HEK293T (cell line): ENCODE data around the gene RASA2.

Source experiments
- CTCF ChIA-PET: fragments of 350-600 bp; formaldehyde crosslinking; extraction: SDS; loops from one replicate; lab custom pipeline; 2021; ENCODE audit warnings: antibody characterized with exemption, inconsistent platforms; lab: Yijun Ruan, JAX
- POLR2A ChIA-PET: fragments of 350-600 bp; formaldehyde crosslinking; extraction: SDS; loops from one replicate; lab custom pipeline; 2020; ENCODE audit warnings: antibody characterized with exemption, inconsistent platforms; lab: Yijun Ruan, JAX
- DNase-seq: peaks from one replicate; pipeline ENCODE4 v3.0.0; 2012; ENCODE audit warnings: mixed read lengths; ENCODE audit errors: extremely low spot score
- ARNT ChIP-seq: fragments of 450-650 bp; IDR thresholded peaks from 2 replicates; pipeline ENCODE4 v1.6.1; 2017; ENCODE audit warnings: mild to moderate bottlenecking
- BHLHE40 ChIP-seq: fragments of 450-650 bp; IDR thresholded peaks from 2 replicates; pipeline ENCODE4 v1.6.1; 2016; ENCODE audit warnings: mild to moderate bottlenecking, moderate library complexity, borderline replicate concordance
- CTBP1 ChIP-seq: fragments of 450-650 bp; IDR thresholded peaks from 2 replicates; pipeline ENCODE4 v1.6.1; 2016; ENCODE audit warnings: borderline replicate concordance
- ELF4 ChIP-seq: fragments of 450-650 bp; IDR thresholded peaks from 2 replicates; pipeline ENCODE4 v1.6.1; 2017; ENCODE audit warnings: antibody characterized with exemption
- FOXA1 ChIP-seq: fragments of 450-650 bp; IDR thresholded peaks from 2 replicates; pipeline ENCODE4 v1.6.1; 2016; ENCODE audit warnings: mild to moderate bottlenecking
- FOXK2 ChIP-seq: fragments of 450-650 bp; IDR thresholded peaks from 2 replicates; pipeline ENCODE4 v1.6.1; 2016; ENCODE audit warnings: mild to moderate bottlenecking
- FOXM1 ChIP-seq: fragments of 450-650 bp; IDR thresholded peaks from 2 replicates; pipeline ENCODE4 v1.6.1; 2017; ENCODE audit warnings: mild to moderate bottlenecking, borderline replicate concordance
- HDGF ChIP-seq: fragments of 450-650 bp; IDR thresholded peaks from 2 replicates; pipeline ENCODE4 v1.6.1; 2017; ENCODE audit warnings: antibody characterized with exemption, borderline replicate concordance
- L3MBTL2 ChIP-seq: fragments of 450-650 bp; conservative IDR thresholded peaks from 2 replicates; pipeline ENCODE4 v1.6.1; 2016; ENCODE audit warnings: mild to moderate bottlenecking
- LEF1 ChIP-seq: fragments of 450-650 bp; IDR thresholded peaks from 2 replicates; pipeline ENCODE4 v1.6.1; 2017; ENCODE audit warnings: mild to moderate bottlenecking, borderline replicate concordance
- NFRKB ChIP-seq: fragments of 450-650 bp; IDR thresholded peaks from 2 replicates; pipeline ENCODE4 v1.6.1; 2016; ENCODE audit warnings: mild to moderate bottlenecking, moderate library complexity
- SP1 ChIP-seq: fragments of 450-650 bp; IDR thresholded peaks from 2 replicates; pipeline ENCODE4 v1.6.1; 2017
- SUZ12 ChIP-seq: fragments of 450-650 bp; IDR thresholded peaks from 2 replicates; pipeline ENCODE4 v1.6.1; 2016; ENCODE audit warnings: mild to moderate bottlenecking
- TARDBP ChIP-seq: fragments of 450-650 bp; IDR thresholded peaks from 2 replicates; pipeline ENCODE4 v1.6.1; 2016
- ZNF384 ChIP-seq: fragments of 450-650 bp; IDR thresholded peaks from 2 replicates; pipeline ENCODE4 v1.6.1; 2016
- TF ChIP-seq, protein P1 (sequence below): fragments of 450-650 bp; IDR thresholded peaks from 2 replicates; pipeline ENCODE4 v1.6.1; 2016

Gene RASA2

DNA sequence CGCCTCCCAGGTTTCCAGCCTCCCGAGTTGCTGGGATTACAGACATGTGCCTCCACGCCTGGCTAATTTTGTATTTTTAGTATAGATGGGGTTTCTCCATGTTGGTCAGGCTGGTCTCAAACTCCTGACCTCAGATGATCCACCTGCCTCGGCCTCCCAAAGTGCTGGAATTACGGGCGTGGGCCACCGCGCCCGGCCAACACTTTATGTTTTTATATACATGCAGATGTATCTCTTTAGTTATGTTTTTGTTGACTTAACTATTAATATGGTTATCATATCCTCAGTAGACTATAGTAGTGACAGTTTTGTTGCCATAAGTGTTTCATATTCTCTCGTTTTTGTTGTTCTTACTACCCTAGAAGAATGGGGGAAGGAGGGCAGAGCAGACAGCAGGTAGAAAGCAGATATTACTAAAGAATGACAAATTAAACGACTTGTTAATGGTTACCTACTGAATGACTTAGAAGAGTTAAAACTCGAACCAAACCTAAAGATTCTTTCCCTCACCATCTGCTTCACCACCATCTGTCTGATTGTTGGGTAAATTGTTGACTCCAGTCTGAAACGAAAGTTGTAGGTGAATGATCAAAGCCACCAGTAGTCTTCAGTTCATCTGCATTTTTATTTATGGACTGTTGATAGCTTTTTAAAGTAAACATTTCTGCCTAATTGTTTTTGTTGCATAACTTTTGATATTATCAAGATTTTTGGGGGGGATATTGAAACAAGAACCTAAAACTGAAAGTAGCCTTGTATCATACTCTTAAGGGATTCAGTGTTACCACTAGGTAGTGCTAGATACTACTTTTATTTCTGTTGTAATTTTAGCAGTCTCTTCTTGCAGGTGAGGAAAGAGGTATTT lies 89.3 kb downstream of the RASA2 start:
- CTCF ChIA-PET = no interaction called here
- no peak for TF ChIP-seq FOXM1
- TF ChIP-seq LEF1 = no peak
- no peak for TF ChIP-seq ELF4
- TF ChIP-seq ZNF384 = no peak
- TF ChIP-seq HDGF = no peak
- TF ChIP-seq TARDBP = no peak
- TF ChIP-seq ARNT = no peak
- TF ChIP-seq NFRKB = no peak
- no peak for TF ChIP-seq L3MBTL2
- TF ChIP-seq SUZ12 = no peak
- POLR2A ChIA-PET = no interaction called here
- DNase-seq = no peak

DNA sequence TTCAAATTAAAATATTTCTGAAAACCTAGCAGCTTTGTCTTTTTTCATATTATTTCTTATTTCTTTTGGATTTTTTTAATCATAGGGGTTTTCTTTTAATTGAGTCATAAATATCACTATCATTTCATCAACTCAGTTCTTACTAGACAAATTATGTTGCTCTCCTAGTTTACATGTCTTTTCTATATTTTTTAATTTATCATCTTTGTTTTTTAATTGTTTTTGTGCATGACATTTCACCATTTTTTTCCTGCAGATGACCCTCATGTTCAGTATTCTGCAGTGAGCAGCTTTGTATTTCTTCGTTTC lies 89.9 kb downstream of the RASA2 start:
- DNase-seq = no peak
- no peak for TF ChIP-seq BHLHE40
- CTCF ChIA-PET = no interaction called here
- POLR2A ChIA-PET = no interaction called here

DNA sequence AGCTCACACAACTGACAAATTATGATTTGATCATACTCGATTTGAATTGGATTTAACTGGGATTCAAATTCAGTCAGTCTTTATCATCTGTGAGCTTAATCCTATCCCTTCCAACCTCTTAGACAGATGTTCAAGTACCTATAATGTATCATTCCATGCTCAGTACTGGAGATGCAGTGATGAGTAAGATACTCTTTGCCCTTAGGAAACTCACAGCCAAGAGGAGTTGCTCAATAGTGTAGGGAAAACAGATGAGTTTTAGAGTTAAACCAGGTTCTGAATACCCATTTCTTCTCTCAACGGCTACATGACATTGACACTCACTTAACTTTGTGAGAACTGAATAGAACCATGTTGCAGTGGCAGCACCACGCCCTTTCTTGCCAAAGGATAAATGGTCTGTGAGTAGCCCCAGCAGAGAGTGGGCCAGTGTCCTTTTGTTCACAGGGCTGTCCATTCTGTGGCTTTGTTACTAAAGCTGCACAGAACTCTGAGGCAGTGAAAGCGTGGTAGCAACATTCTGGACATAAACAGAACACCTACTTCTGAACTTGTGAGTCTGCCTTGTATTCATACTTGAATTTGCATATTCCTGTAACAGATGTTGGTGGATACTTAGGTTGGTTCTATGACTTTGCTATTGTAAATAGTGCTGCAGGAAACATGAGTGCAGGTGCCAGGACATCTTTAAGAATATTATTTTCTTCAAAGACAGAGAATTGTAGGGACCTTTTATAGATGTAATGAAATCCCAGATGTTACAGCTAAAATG lies 91.6 kb downstream of the RASA2 start:
- POLR2A ChIA-PET = no interaction called here
- CTCF ChIA-PET = no interaction called here
- TF ChIP-seq ARNT (no peak), LEF1 (no peak), SUZ12 (no peak), FOXK2 (no peak), FOXA1 (no peak), SP1 (no peak), FOXM1 (no peak), CTBP1 (no peak)
- no peak for DNase-seq

DNA sequence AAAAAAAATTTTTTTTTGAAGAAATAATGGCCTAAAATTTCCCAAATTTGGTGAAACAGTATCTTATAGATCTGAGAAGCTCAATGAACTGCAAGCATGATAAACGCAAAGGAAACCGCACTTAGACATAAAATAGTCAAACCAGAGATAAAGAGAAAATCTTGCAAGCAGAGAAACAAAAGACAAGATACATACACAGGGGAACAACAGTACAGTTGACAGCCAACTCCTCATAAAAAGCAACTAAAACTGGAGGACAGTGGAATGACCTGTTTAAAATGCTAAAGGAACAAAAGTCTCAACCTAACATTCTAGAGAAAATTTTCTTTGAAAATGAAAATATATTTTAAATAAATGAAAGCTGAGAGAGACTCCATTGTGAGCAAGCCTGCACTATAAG lies 107.5 kb downstream of the RASA2 start:
- ChIA-PET CTCF (no interaction called here), POLR2A (no interaction called here)
- DNase-seq = no peak
- TF ChIP-seq ELF4 (no peak), FOXA1 (no peak), FOXK2 (no peak), TARDBP (no peak), HDGF (no peak), ZNF384 (no peak), L3MBTL2 (no peak), FOXM1 (no peak), LEF1 (no peak), ARNT (no peak)
- TF ChIP-seq, protein P1, sequence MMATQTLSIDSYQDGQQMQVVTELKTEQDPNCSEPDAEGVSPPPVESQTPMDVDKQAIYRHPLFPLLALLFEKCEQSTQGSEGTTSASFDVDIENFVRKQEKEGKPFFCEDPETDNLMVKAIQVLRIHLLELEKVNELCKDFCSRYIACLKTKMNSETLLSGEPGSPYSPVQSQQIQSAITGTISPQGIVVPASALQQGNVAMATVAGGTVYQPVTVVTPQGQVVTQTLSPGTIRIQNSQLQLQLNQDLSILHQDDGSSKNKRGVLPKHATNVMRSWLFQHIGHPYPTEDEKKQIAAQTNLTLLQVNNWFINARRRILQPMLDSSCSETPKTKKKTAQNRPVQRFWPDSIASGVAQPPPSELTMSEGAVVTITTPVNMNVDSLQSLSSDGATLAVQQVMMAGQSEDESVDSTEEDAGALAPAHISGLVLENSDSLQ = no peak

DNA sequence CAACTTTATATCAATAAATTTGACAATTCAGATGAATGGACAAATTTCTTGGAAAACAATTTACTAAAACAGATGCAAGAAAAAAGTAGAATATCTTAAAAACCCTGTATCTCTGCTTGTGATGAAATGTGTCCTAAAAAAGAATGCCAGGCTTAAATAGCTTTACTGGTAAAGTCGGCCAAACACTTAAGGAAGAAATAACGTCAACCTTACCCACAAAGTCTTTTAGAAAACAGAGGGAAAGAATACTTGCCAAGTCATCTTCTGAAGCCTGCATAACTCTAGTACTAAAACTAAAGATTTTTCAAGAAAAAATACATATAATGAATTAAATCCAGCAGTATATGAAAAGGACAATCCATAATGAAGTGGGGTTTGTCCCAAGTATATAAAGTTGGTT lies 111.1 kb downstream of the RASA2 start:
- TF ChIP-seq SP1 (no peak), CTBP1 (no peak), SUZ12 (no peak), FOXA1 (no peak), TARDBP (no peak), FOXK2 (no peak), BHLHE40 (no peak)
- TF ChIP-seq, protein P1 = no peak
- ChIA-PET CTCF (no interaction called here), POLR2A (no interaction called here)
- no peak for DNase-seq

DNA sequence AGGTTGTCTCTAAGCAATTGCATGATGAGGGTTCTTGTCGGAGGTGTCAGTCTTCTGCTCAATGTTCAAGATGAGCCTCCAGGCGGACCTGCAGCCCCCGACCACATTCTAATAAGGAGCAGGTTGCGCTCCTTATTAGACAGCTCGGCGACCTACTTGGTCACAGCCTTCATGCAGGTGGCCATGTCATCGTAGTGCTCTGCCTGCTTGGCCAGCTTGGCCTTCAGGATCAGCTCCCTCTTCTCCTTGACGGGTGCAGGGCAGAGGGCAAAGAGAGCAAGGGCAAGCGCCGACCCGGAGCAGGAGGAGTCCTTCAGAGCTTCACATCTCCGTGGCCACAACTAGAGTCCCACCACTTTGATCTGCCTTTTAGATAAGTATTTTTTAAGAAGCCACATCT lies 113.5 kb downstream of the RASA2 start:
- ChIA-PET POLR2A (no interaction called here), CTCF (no interaction called here)
- no peak for DNase-seq
- TF ChIP-seq FOXA1 (no peak), FOXK2 (no peak), L3MBTL2 (no peak), SP1 (no peak), LEF1 (no peak), NFRKB (no peak), BHLHE40 (no peak), HDGF (no peak), SUZ12 (no peak), FOXM1 (no peak), ARNT (no peak), ZNF384 (no peak), CTBP1 (no peak), ELF4 (no peak), TARDBP (no peak)
- TF ChIP-seq, protein P1 = no peak

DNA sequence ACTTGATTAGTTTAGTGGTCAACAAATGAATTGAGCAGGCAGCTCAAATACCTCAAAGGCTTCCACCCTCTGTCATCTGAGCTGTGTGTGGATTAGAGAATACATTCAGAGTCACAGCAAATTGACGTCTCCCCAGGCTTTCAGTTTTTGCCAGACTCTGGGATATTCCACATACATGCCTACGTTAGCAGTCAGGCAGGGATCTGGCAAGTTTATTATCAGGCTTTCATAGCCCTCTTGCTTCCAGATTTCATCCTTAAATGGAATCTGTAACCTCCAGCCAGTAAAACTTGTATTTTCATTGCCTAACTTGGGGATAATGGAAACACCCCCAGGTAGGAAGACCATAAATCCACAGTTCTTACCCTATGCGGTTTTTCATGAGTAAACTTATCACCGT lies 115.9 kb downstream of the RASA2 start:
- no peak for DNase-seq
- CTCF ChIA-PET = no interaction called here
- POLR2A ChIA-PET = no interaction called here
- no peak for TF ChIP-seq ARNT
